OCI-LY1 (cell line): Measurements from ENCODE around the gene RBM48.

Experiments
- H2AFZ ChIP-seq: fragments of 200-600 bp; sonication (generic), shearing (Covaris generic); 2 replicates; pipeline ENCODE4 v1.6.0; 2014; ENCODE audit warnings: antibody characterized with exemption, mild to moderate bottlenecking, low read length
- H3F3A ChIP-seq: fragments of 200-600 bp; sonication (generic), shearing (Covaris generic); 2 replicates; pipeline ENCODE4 v1.6.0; 2014; ENCODE audit warnings: mild to moderate bottlenecking, antibody characterized with exemption, low read length, moderate library complexity; ENCODE audit not compliant: insufficient read depth
- H3K27ac ChIP-seq: fragments of 200-600 bp; sonication (generic); 2 replicates; pipeline ENCODE4 v1.5.1; 2014; ENCODE audit warnings: low read length, mixed run types, mild to moderate bottlenecking, low read depth; ENCODE audit not compliant: poor library complexity, severe bottlenecking
- H3K27me3 ChIP-seq: fragments of 200-600 bp; sonication (generic); 2 replicates; pipeline ENCODE4 v1.6.0; 2014; ENCODE audit warnings: antibody characterized with exemption, mild to moderate bottlenecking, low read length, moderate library complexity; ENCODE audit not compliant: insufficient read depth
- H3K36me3 ChIP-seq: fragments of 200-600 bp; sonication (generic); 2 replicates; pipeline ENCODE4 v1.6.1; 2014; ENCODE audit warnings: mild to moderate bottlenecking, antibody characterized with exemption, low read length, moderate library complexity, mixed read lengths; ENCODE audit not compliant: insufficient read depth
- H3K4me1 ChIP-seq: fragments of 200-600 bp; sonication (generic); 2 replicates; pipeline ENCODE4 v1.5.1; 2014; ENCODE audit warnings: mild to moderate bottlenecking, low read length, moderate library complexity; ENCODE audit not compliant: insufficient read depth, severe bottlenecking
- H3K4me2 ChIP-seq: fragments of 200-600 bp; sonication (generic), shearing (Covaris generic); 2 replicates; pipeline ENCODE4 v1.6.1; 2014; ENCODE audit warnings: low read length
- H3K4me3 ChIP-seq: fragments of 200-600 bp; sonication (generic); 2 replicates; pipeline ENCODE4 v1.5.1; 2014; ENCODE audit warnings: low read length, low read depth, mild to moderate bottlenecking, mixed read lengths; ENCODE audit not compliant: poor library complexity, severe bottlenecking
- H3K79me2 ChIP-seq: fragments of 200-600 bp; shearing (Covaris generic); 2 replicates; pipeline ENCODE4 v1.6.1; 2016; ENCODE audit warnings: mixed run types, low read length, mixed read lengths; ENCODE audit not compliant: insufficient read depth
- H3K9ac ChIP-seq: fragments of 200-600 bp; sonication (generic), shearing (Covaris generic); 2 replicates; pipeline ENCODE4 v1.6.1; 2014; ENCODE audit warnings: mild to moderate bottlenecking, low read length, mixed read lengths
- H3K9me2 ChIP-seq: fragments of 200-600 bp; sonication (generic), shearing (Covaris generic); 2 replicates; pipeline ENCODE4 v1.6.1; 2014; ENCODE audit warnings: low read depth, mild to moderate bottlenecking, low read length, mixed read lengths
- H3K9me3 ChIP-seq: fragments of 200-600 bp; shearing (Covaris generic); 2 replicates; pipeline ENCODE4 v1.6.1; 2014; ENCODE audit warnings: low read length, mixed read lengths
- H4K20me1 ChIP-seq: fragments of 200-600 bp; sonication (generic), shearing (Covaris generic); 2 replicates; pipeline ENCODE4 v1.6.0; 2016; ENCODE audit warnings: mild to moderate bottlenecking, low read length; ENCODE audit not compliant: insufficient read depth
- EZH2 ChIP-seq: fragments of 200-600 bp; sonication (generic), shearing (Covaris generic); IDR thresholded peaks from 2 replicates; pipeline ENCODE4 v1.8.0; 2017; ENCODE audit warnings: borderline replicate concordance, mixed run types, mild to moderate bottlenecking, antibody characterized with exemption, low read length, moderate library complexity, mixed read lengths
- TF ChIP-seq, protein P1 (sequence below): fragments of 200-600 bp; sonication (generic), shearing (Covaris generic); IDR thresholded peaks from 2 replicates; pipeline ENCODE4 v1.5.1; 2017; ENCODE audit warnings: mild to moderate bottlenecking, antibody characterized with exemption, low read length, moderate library complexity, mixed read lengths

RBM48 gene

GRCh38 chr7:92582948-92583347, 54.4 kb downstream of the RBM48 start:
- H2AFZ ChIP-seq, result no peak overlapping the region
- peaks cover 8% of the 10 kb centered on the region; the same call in 1 of the 2 replicates for H4K20me1 ChIP-seq
- H3K4me2 ChIP-seq, result no peak overlapping the region
- H3F3A ChIP-seq, result no peaks in the 10 kb centered on the region
- peaks cover 19% of the 10 kb centered on the region for H3K4me1 ChIP-seq
- H3K4me3 ChIP-seq, result no peak overlapping the region
- peaks cover 79% of the 10 kb centered on the region for H3K36me3 ChIP-seq
- no peak overlapping the region for H3K27ac ChIP-seq
- H3K9me3 ChIP-seq, result no peaks in the 10 kb centered on the region
- peaks cover 86% of the 10 kb centered on the region for H3K79me2 ChIP-seq
- TF ChIP-seq, protein P1, sequence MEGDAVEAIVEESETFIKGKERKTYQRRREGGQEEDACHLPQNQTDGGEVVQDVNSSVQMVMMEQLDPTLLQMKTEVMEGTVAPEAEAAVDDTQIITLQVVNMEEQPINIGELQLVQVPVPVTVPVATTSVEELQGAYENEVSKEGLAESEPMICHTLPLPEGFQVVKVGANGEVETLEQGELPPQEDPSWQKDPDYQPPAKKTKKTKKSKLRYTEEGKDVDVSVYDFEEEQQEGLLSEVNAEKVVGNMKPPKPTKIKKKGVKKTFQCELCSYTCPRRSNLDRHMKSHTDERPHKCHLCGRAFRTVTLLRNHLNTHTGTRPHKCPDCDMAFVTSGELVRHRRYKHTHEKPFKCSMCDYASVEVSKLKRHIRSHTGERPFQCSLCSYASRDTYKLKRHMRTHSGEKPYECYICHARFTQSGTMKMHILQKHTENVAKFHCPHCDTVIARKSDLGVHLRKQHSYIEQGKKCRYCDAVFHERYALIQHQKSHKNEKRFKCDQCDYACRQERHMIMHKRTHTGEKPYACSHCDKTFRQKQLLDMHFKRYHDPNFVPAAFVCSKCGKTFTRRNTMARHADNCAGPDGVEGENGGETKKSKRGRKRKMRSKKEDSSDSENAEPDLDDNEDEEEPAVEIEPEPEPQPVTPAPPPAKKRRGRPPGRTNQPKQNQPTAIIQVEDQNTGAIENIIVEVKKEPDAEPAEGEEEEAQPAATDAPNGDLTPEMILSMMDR, result no peak
- no peak for TF ChIP-seq EZH2
- no peaks in the 10 kb centered on the region for H3K9me2 ChIP-seq
- H3K9ac ChIP-seq, result no peak overlapping the region
- H3K27me3 ChIP-seq, result no peaks in the 10 kb centered on the region

GRCh38 chr7:92584953-92585352, 56.4 kb downstream of the RBM48 start:
- no peaks in the 10 kb centered on the region for H3K9me2 ChIP-seq
- H3K4me2 ChIP-seq, result no peak overlapping the region
- no peak overlapping the region for H2AFZ ChIP-seq
- peaks cover 95% of the 10 kb centered on the region for H3K79me2 ChIP-seq
- H3K4me1 ChIP-seq, result peaks cover 33% of the 10 kb centered on the region
- peaks cover 64% of the 10 kb centered on the region for H3K36me3 ChIP-seq
- H4K20me1 ChIP-seq, result peaks cover 4% of the 10 kb centered on the region
- no peak for TF ChIP-seq EZH2
- TF ChIP-seq, protein P1, result no peak
- no peaks in the 10 kb centered on the region for H3K27me3 ChIP-seq
- H3K27ac ChIP-seq, result no peak overlapping the region
- no peak overlapping the region for H3K9ac ChIP-seq
- no peaks in the 10 kb centered on the region for H3K9me3 ChIP-seq
- no peaks in the 10 kb centered on the region for H3F3A ChIP-seq
- no peak overlapping the region for H3K4me3 ChIP-seq

- Histone ChIP-seq H3K9me3 (no peaks in the 10 kb centered on the region), H3K4me1 (peaks cover 40% of the 10 kb centered on the region), H3K9ac (no peak overlapping the region), H3K79me2 (peaks cover 83% of the 10 kb centered on the region), H3K36me3 (peaks cover 49% of the 10 kb centered on the region), H4K20me1 (no peaks in the 10 kb centered on the region; the same call in 1 of the 2 replicates), H2AFZ (no peak overlapping the region), H3F3A (no peaks in the 10 kb centered on the region), H3K9me2 (no peaks in the 10 kb centered on the region), H3K4me3 (no peak overlapping the region), H3K27me3 (no peaks in the 10 kb centered on the region), H3K4me2 (no peak overlapping the region), H3K27ac (no peak overlapping the region)
- TF ChIP-seq, protein P1, result no peak
- TF ChIP-seq EZH2, result no peak
Observed at GRCh38 chr7:92586403-92586802, 57.8 kb downstream of the RBM48 start.
